Measurements from ENCODE around the gene KLRK1.

DNA sequence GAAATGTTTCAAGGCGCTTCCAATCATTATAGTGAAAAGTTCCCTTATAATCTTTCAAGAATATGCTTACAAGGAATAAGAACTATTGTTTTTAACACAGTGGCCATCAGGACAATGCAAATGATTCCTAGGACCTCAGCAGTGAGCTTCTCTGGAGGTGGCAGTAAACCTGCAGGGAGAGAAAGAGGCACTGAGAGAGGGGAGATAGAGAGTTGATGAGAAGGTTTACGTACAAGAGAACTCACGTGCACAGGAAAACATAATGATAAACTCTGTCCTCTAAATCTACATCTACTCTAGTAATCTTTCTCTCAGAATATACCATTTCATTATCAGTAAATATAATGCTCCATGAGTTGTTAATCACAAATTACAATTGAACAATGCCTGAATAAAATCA, 19.0 kb upstream of the KLRK1 start:
- TF ChIP-seq, protein P1, sequence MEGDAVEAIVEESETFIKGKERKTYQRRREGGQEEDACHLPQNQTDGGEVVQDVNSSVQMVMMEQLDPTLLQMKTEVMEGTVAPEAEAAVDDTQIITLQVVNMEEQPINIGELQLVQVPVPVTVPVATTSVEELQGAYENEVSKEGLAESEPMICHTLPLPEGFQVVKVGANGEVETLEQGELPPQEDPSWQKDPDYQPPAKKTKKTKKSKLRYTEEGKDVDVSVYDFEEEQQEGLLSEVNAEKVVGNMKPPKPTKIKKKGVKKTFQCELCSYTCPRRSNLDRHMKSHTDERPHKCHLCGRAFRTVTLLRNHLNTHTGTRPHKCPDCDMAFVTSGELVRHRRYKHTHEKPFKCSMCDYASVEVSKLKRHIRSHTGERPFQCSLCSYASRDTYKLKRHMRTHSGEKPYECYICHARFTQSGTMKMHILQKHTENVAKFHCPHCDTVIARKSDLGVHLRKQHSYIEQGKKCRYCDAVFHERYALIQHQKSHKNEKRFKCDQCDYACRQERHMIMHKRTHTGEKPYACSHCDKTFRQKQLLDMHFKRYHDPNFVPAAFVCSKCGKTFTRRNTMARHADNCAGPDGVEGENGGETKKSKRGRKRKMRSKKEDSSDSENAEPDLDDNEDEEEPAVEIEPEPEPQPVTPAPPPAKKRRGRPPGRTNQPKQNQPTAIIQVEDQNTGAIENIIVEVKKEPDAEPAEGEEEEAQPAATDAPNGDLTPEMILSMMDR (conservative IDR thresholded peaks at IDR 0.05; ENCODE audit: low read depth, low read length) = no peak
- TF ChIP-seq EZH2 (IDR thresholded peaks at IDR 0.05; ENCODE audit: low read length, unreplicated experiment) (no peak), EZH2phosphoT487 (IDR thresholded peaks at IDR 0.05; ENCODE audit: borderline replicate concordance, low read length) (no peak)

Measured in PC-3 (cell line).